NCI-H1436 treated with DMSO at 0.1 percent for 48 hours (cell line): ENCODE data around the gene RYR2.
"Not testable (repeated sequence)": the region's sequence is repeated elsewhere in the genome, so short reads cannot be mapped to it uniquely, and the experiment has no call there.

Experiments used
- DNase-seq: peaks from one replicate; lab custom pipeline; 2025; lab: John Stamatoyannopoulos, UW

RYR2 gene

DNA sequence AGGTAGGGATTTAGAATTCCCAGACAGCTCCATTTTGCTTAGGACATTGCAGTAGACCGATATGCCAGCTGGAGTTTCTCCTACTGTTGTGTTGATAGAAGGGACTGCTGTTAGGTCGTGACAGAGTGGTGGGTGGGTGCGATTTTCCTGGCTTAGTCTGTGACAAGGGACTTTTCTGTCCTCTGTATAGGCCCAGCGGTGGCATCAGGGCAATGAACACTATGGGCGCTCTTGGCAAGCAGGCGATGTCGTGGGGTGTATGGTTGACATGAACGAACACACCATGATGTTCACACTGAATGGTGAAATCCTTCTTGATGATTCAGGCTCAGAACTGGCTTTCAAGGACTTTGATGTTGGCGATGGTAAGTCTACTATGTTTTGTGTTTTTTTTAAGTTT lies 527.0 kb downstream of the RYR2 start:
- no peak for DNase-seq

DNA sequence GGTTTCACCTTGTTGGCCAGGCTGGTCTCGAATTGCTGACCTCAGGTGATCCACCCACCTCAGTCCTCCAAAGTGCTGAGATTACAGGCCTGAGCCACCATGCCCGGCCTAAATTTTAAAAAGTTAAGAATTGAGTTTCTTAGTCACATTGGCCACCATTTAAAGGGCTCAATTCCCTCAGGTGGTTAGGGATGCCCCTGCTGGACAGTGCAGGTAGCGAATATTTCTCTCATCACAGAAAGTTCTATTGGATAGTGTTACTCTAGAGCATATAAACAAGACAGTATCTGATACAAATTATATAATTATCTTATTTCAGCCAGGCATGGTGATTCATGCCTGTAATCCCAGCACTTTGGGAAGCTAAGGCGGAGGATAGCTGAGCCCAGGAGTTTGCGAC lies 528.5 kb downstream of the RYR2 start:
- no peak for DNase-seq

DNA sequence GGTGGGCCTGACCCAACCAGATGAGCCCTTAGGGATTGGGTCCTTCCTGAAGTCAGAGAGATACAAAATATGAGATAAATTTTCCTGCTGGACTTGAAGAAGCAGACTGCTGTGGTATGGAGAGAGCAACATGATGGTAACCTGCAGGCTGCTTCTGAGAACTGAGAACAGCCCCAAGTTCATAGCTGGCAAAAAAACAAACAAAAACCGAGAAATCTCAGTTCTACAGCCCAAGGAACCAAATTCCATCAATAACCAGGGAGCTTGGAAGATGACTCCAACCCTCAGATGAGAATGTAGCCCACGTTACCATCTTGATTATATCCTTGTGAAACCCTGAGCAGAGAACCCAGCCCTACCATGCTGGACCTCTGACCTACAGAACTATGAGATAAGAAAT lies 532.6 kb downstream of the RYR2 start:
- no peak for DNase-seq

DNA sequence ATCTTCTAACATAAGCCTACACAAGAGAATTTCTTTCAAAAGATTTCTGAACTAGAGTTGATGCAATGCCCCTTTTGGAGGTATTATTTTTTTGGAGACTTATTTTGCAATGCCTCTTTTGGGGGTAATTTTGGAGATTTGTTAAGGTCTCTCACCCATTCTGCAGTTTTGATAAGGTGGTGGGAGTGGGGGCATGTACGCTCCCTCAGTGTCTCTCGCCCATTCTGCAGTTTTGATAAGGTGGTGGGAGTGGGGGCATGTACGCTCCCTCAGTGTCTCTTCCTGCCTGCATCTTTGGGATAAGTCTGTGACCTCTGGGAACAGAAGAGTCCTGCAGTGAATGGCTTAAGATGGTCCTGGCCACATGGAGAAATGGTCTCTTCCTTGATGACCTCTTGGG lies 536.6 kb downstream of the RYR2 start:
- DNase-seq = no peak

DNA sequence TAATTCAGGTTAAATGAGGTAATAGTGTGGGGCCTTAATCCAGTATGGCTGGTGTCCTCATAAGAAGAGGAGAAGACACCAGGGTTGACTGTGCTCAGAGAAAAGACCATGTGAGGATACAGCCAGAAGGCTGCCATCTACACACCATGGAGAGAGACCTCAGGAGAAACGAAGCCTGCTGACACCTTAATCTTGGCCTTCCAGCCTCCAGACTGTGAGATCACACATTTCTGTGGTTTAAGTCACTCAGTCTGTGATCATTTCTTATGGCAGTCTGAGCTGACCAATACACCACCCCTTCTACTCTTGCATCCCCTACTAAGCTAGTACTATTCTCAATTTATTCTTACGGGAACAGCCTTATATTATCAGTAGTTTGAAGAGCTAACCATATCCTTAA lies 538.7 kb downstream of the RYR2 start:
- DNase-seq = no peak

DNA sequence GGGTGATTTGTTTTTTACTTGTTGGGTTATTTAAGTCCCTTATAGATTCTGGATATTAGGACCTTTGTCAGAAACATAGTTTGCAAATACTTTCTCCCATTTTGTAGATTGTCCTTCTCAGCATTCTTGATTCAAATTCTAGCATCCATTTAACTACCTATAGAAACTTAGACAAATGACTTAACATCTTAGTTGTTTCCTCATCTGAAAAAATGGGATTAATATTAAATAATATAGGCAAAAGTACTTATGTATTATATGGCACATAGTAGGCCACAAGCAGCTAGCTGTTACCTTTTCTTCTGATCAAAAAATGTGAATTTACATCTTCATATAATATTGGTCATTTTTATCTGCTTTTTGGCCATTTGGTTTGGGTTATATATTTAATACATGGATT lies 541.3 kb downstream of the RYR2 start:
- DNase-seq = no peak

DNA sequence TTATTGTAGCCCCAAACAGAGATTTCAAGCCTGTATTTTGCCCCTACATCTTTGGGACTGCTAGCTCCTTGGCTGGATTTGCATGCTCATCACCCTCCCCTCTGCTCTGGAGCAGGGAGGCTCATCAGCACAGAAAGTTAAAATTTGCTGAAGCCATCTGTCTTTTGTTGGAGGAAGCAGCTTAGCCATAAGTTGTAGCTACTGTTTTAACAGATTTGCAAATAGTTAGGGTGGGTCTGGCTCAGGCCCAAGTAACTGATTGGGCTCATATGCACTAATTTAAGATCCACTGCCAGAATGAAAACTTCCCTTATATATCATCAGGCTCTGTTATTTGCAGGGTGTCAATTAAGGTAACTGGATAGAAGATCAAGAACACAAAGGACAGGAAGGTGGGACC lies 541.8 kb downstream of the RYR2 start:
- DNase-seq = no peak

DNA sequence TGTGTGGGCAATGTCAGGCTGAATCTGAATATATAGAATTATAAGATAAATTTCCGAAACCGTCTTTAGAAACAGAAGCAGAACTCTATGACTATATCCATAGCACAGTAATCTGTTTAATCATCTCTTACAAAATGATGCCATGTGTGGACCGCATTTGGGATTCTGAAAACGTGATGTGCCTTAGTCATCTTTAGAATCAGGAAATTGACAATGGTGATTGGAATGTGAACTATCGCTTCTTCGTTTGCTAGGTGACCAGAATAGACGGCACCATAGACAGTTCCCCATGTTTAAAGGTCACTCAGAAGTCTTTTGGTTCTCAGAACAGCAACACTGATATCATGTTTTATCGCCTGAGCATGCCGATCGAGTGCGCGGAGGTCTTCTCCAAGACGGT lies 548.4 kb downstream of the RYR2 start:
- no peak for DNase-seq

DNA sequence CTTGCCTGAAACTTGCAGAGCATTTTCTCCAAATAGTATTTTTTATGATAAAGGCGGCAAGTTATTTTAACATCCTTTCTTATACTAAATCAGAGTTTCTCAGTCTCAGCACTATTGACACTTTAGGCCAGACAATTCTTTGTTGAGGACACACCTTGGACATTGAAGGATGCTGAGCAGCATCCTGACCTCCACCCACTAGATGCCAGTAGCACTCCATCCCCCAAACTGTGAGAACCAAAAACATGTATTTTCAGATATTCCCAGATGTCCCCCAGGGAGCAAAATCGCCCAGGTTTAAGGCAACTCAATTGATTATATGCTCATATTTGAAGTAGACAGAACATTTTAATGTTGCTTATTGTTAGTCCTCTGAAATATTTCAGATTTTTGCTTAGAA lies 549.4 kb downstream of the RYR2 start:
- DNase-seq = no peak

DNA sequence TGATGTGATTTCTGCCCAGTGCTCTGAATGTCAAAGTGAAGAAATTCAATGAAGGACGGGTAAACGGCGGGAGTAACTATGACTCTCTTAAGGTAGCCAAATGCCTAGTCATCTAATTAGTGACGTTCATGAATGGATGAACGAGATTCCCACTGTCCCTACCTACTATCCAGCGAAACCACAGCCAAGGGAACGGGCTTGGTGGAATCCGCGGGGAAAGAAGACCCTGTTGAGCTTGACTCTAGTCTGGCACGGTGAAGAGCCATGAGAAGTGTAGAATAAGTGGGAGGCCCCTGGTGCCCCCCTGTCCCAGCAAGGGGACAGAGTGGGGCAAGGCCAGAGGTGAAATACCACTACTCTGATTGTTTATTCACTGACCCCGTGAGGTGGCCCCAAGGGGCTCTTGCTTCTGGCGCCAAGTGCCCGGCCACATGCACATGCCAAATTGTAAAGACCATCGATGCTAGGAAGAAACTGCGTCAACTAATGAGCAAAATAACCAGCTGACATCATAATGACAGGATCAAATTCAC lies 561.1 kb downstream of the RYR2 start:
- DNase-seq = not testable (repeated sequence)

GRCh38 chr1:237608433-237608832 lies 566.4 kb downstream of the RYR2 start:
- DNase-seq = no peak

- no peak for DNase-seq
Measured at GRCh38 chr1:237610157-237610556, 568.2 kb downstream of the RYR2 start.

- no peak for DNase-seq
Measured at GRCh38 chr1:237613984-237614383, 572.0 kb downstream of the RYR2 start.

- no peak for DNase-seq
Measured at GRCh38 chr1:237619553-237619952, 577.6 kb downstream of the RYR2 start.

DNA sequence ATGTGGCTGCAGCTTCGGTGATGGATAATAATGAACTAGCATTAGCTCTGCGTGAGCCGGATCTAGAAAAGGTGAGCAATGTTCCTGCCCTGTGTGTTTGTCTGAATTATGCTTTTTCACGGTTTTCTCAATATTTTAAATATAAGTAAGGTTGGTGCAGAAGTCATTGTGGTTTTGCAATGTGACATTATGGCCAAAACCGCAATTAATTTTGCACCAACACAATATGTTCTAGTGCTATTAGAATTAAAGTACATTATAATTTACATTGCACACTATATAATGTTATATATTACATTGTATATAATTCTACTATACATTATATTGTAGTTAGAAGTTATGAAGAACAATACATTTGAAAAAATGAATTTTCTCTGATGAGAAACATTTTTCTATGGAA lies 592.9 kb downstream of the RYR2 start:
- no peak for DNase-seq

GRCh38 chr1:237638555-237638954 lies 596.6 kb downstream of the RYR2 start:
- no peak for DNase-seq

- no peak for DNase-seq
Measured at GRCh38 chr1:237640011-237640671, 598.2 kb downstream of the RYR2 start.

- DNase-seq = no peak
Measured at GRCh38 chr1:237640966-237641365, 599.0 kb downstream of the RYR2 start.

DNA sequence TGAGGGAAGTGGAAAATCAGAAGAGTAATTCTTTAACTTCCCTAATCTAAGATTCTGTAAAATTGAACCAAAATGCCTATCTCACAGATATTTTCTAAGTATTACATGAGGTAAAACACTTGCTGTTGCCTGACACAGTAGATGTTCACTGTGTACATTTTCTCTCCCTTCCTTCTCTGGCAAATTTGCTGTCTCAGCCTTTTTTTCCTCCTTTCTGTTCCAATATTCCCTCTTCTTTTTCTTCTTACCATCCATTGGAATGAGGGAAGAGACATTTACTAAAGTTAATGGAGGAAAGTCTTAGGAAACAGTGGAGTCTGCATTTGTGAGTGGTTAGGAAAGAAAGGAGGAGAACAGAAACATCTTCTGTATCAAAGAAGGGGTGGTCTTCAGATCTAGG lies 608.8 kb downstream of the RYR2 start:
- DNase-seq = no peak

- no peak for DNase-seq
Measured at GRCh38 chr1:237655778-237656177, 613.8 kb downstream of the RYR2 start.

GRCh38 chr1:237664348-237664747 lies 622.4 kb downstream of the RYR2 start:
- no peak for DNase-seq

DNA sequence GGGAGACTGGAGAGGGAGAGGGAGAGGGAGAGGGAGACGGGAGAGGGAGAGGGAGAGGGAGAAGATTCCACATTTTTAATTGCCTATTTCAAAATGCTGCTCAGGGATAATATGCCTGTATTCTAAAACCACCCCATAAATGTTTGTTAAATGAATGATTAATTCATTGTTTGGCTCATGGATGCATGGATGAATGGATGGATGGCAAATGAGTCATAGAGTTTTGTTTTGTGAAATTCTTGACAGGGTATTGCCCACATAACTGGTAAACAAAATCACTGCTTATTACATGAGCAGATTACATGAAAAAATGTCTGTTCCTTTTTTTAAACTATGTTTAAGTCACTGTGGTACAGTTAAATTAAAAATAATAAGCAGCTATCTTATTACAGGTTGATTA lies 628.3 kb downstream of the RYR2 start:
- no peak for DNase-seq

GRCh38 chr1:237671262-237671661 lies 629.3 kb downstream of the RYR2 start:
- no peak for DNase-seq

GRCh38 chr1:237671935-237672334 lies 630.0 kb downstream of the RYR2 start:
- DNase-seq = no peak
